GM18507 (cell line): Measurements from ENCODE around the gene ACSL4.
"Not testable (repeated sequence)": the region's sequence is repeated elsewhere in the genome, so short reads cannot be mapped to it uniquely, and the experiment has no call there.

Source experiments
- DNase-seq: peaks from one replicate; pipeline ENCODE4 v3.0.0; 2011; ENCODE audit warnings: low read depth; ENCODE audit not compliant: insufficient read length; ENCODE audit errors: extremely low spot score
- FAIRE-seq: peaks from 2 replicates; lab custom pipeline; 2011; peaks lifted over from hg19 to GRCh38; lab: Jason Lieb, UNC

ACSL4 gene

GRCh38 chrX:109684136-109684535 is 48.9 kb downstream of the ACSL4 start:
- DNase-seq (no peak), FAIRE-seq (no peak)

GRCh38 chrX:109681475-109682081 is 51.5 kb downstream of the ACSL4 start:
- FAIRE-seq (no peak), DNase-seq (no peak)

- FAIRE-seq (peak; percentile 21), DNase-seq (no peak)
Measured at GRCh38 chrX:109679820-109680219, 53.2 kb downstream of the ACSL4 start.

GRCh38 chrX:109672239-109672638 is 60.8 kb downstream of the ACSL4 start:
- no peak for FAIRE-seq

GRCh38 chrX:109671170-109671569 is 61.9 kb downstream of the ACSL4 start:
- not testable (repeated sequence) for DNase-seq, FAIRE-seq

More at GRCh38 chrX:109672239-109672638, 60.8 kb downstream of the ACSL4 start:
- DNase-seq = no peak

GRCh38 chrX:109667986-109668385 is 65.1 kb downstream of the ACSL4 start:
- DNase-seq (no peak), FAIRE-seq (no peak)

- no peak for FAIRE-seq
Measured at GRCh38 chrX:109660435-109661143, 72.5 kb downstream of the ACSL4 start.

GRCh38 chrX:109658391-109658790 is 74.7 kb downstream of the ACSL4 start:
- FAIRE-seq = no peak
- no peak for DNase-seq

More at GRCh38 chrX:109660435-109661143, 72.5 kb downstream of the ACSL4 start:
- DNase-seq = no peak

GRCh38 chrX:109657364-109657763 is 75.7 kb downstream of the ACSL4 start:
- not testable (repeated sequence) for DNase-seq, FAIRE-seq

- DNase-seq (no peak), FAIRE-seq (no peak)
Measured at GRCh38 chrX:109656774-109657173, 76.3 kb downstream of the ACSL4 start.

GRCh38 chrX:109655502-109656201 is 77.4 kb downstream of the ACSL4 start:
- FAIRE-seq = peak; percentile 62
- DNase-seq = no peak

- FAIRE-seq (peak; percentile 5), DNase-seq (no peak)
Measured at GRCh38 chrX:109654516-109655109, 78.4 kb downstream of the ACSL4 start.

GRCh38 chrX:109644671-109645070 is 88.4 kb downstream of the ACSL4 start:
- not testable (repeated sequence) for FAIRE-seq, DNase-seq

GRCh38 chrX:109643687-109644086 is 89.4 kb downstream of the ACSL4 start:
- no peak for FAIRE-seq

GRCh38 chrX:109638158-109638557 is 94.9 kb downstream of the ACSL4 start:
- no peak for DNase-seq
- FAIRE-seq = no peak

More at GRCh38 chrX:109643687-109644086, 89.4 kb downstream of the ACSL4 start:
- DNase-seq = no peak

- DNase-seq, FAIRE-seq: not testable (repeated sequence)
Measured at GRCh38 chrX:109637477-109637876, 95.6 kb downstream of the ACSL4 start.

- FAIRE-seq = peak; percentile 12
- no peak for DNase-seq
Measured at GRCh38 chrX:109635146-109635545, 97.9 kb downstream of the ACSL4 start.

GRCh38 chrX:109632906-109633504 is 100.1 kb downstream of the ACSL4 start:
- no peak for FAIRE-seq

GRCh38 chrX:109629310-109629709 is 103.7 kb downstream of the ACSL4 start:
- FAIRE-seq (no peak), DNase-seq (no peak)

More at GRCh38 chrX:109632906-109633504, 100.1 kb downstream of the ACSL4 start:
- no peak for DNase-seq

- FAIRE-seq (no peak), DNase-seq (no peak)
Measured at GRCh38 chrX:109626637-109627036, 106.4 kb downstream of the ACSL4 start.
